ENCODE measurements around the gene RBM20.

DNA sequence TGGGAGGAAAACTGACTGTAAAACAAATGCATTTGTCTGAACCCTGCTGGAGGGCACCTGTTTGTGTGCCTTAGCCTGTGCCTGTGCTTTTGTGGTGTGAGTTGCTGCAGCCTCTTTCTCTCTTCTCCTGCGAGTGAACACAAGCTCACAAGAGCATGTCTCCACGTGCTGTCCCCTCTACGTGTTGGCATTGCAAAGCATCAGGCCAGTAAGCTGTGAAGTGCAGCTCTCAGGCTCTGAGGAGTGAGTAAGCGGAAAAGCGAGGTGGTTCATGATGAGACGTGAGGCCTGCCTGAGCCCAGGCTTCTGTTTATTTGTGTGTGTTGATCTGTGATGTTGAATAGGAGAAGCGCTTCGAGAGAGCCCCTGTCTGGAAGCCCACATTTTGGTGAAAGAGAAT lies 142.0 kb downstream of the RBM20 start:
- TF ChIP-seq, protein P1, sequence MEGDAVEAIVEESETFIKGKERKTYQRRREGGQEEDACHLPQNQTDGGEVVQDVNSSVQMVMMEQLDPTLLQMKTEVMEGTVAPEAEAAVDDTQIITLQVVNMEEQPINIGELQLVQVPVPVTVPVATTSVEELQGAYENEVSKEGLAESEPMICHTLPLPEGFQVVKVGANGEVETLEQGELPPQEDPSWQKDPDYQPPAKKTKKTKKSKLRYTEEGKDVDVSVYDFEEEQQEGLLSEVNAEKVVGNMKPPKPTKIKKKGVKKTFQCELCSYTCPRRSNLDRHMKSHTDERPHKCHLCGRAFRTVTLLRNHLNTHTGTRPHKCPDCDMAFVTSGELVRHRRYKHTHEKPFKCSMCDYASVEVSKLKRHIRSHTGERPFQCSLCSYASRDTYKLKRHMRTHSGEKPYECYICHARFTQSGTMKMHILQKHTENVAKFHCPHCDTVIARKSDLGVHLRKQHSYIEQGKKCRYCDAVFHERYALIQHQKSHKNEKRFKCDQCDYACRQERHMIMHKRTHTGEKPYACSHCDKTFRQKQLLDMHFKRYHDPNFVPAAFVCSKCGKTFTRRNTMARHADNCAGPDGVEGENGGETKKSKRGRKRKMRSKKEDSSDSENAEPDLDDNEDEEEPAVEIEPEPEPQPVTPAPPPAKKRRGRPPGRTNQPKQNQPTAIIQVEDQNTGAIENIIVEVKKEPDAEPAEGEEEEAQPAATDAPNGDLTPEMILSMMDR (IDR thresholded peaks at IDR 0.05) = no peak
- no peak for TF ChIP-seq POLR2AphosphoS5 (IDR thresholded peaks at IDR 0.05)

Measured in gastroesophageal sphincter (tissue), 3 donors.